SK-N-SH (cell line): Measurements from ENCODE around the gene BRCA2.

ENCODE experiments used
- EZH2phosphoT487 ChIP-seq: fragments of 200-600 bp; sonication (generic); IDR thresholded peaks from 2 replicates; pipeline ENCODE4 v1.6.1; 2017; ENCODE audit warnings: low read depth, mixed run types, mild to moderate bottlenecking, antibody characterized with exemption, moderate library complexity, borderline replicate concordance
- JUND ChIP-seq: IDR thresholded peaks from 2 replicates; pipeline ENCODE4 v1.4.0; 2012
- MAX ChIP-seq: IDR thresholded peaks from 2 replicates; pipeline ENCODE4 v1.4.0; 2012; ENCODE audit warnings: low read depth
- POLR2AphosphoS5 ChIP-seq: IDR thresholded peaks from 2 replicates; pipeline ENCODE4 v1.6.1; 2012; ENCODE audit warnings: low read depth, low read length
- RAD21 ChIP-seq: IDR thresholded peaks from 2 replicates; pipeline ENCODE4 v1.6.1; 2012; ENCODE audit warnings: mild to moderate bottlenecking, low read length
- USF1 ChIP-seq: IDR thresholded peaks from 2 replicates; pipeline ENCODE4 v1.4.0; 2012; ENCODE audit warnings: low read depth, borderline replicate concordance
- USF2 ChIP-seq: fragments of 150-350 bp; IDR thresholded peaks from 2 replicates; pipeline ENCODE4 v1.6.1; 2017; ENCODE audit warnings: antibody characterized with exemption, low read length, low read depth, borderline replicate concordance
- TF ChIP-seq, protein P1 (sequence below): fragments of 200-600 bp; sonication (generic); IDR thresholded peaks from 2 replicates; pipeline ENCODE4 v1.6.1; 2017; ENCODE audit warnings: antibody characterized with exemption, mild to moderate bottlenecking, moderate library complexity

- TF ChIP-seq, protein P1, sequence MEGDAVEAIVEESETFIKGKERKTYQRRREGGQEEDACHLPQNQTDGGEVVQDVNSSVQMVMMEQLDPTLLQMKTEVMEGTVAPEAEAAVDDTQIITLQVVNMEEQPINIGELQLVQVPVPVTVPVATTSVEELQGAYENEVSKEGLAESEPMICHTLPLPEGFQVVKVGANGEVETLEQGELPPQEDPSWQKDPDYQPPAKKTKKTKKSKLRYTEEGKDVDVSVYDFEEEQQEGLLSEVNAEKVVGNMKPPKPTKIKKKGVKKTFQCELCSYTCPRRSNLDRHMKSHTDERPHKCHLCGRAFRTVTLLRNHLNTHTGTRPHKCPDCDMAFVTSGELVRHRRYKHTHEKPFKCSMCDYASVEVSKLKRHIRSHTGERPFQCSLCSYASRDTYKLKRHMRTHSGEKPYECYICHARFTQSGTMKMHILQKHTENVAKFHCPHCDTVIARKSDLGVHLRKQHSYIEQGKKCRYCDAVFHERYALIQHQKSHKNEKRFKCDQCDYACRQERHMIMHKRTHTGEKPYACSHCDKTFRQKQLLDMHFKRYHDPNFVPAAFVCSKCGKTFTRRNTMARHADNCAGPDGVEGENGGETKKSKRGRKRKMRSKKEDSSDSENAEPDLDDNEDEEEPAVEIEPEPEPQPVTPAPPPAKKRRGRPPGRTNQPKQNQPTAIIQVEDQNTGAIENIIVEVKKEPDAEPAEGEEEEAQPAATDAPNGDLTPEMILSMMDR: no peak
- TF ChIP-seq RAD21 (no peak), EZH2phosphoT487 (no peak), JUND (no peak), USF2 (no peak), POLR2AphosphoS5 (no peak), MAX (no peak), USF1 (no peak)
Measured at GRCh38 chr13:32390048-32390447, 74.7 kb downstream of the BRCA2 start.
